GM23248 (cell line): Measurements from ENCODE around the gene RNF126.

Experiments used
- EZH2 ChIP-seq: fragments of 200-600 bp; sonication (generic); IDR thresholded peaks from 2 replicates; pipeline ENCODE4 v1.6.1; 2018; ENCODE audit warnings: antibody characterized with exemption, mild to moderate bottlenecking; ENCODE audit not compliant: insufficient read depth, poor library complexity, severe bottlenecking
- EZH2phosphoT487 ChIP-seq: fragments of 200-600 bp; sonication (generic); IDR thresholded peaks from 2 replicates; pipeline ENCODE4 v1.6.1; 2018; ENCODE audit warnings: antibody characterized with exemption, moderate library complexity, mild to moderate bottlenecking, low read depth; ENCODE audit not compliant: insufficient read depth

DNA sequence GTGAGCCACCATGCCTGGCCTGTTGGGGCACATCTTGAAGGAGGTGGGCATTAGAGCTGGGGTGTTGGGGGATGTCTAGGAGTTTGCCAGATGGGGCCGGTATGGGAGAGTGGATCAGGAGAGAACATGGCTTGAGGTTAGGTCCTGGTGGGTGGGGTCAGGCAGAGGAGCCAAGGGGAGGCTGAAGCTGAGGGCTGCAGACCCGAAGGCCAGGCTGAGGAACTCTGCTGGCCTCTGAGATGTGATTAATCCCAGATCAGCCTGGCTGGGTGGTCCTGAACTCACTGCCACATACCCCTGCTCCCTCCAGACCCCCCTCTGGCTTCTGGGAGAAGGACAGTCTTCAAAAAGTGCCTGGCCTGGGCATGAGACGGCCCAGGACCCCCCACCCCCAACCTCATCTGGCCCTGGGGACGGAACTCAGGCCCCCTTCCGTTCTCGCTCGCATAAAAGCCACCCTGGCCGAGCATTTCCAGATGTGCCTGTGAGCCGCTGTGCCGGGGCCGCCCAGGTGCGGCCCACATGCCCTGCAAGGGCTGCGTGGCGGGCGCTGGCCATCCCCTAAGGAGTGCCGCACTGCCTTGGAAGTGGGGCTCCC, 15.9 kb upstream of the RNF126 start:
- TF ChIP-seq EZH2: no peak
- TF ChIP-seq EZH2phosphoT487: no peak
